Caki2 (cell line): ENCODE results near the gene SEC61A2. TPM values are rescaled to one million over a fixed set of nuclear protein-coding genes. Genes with fewer than 3 reads are reported as not detected.

Experiments
- total RNA-seq: library from RNA; depleted of rRNA; stranded (reverse); fragments of >200 nt; shearing (Covaris generic); gene quantifications from 2 replicates; pipeline ENCODE4 v1.2.3, GENCODE V29; 2014; ENCODE audit warnings: low replicate concordance; rRNA removed

SEC61A2 gene
- total RNA-seq, 1 experiment from 2014 or later: 13.6 TPM

Other genes with a start within 250 kb of the SEC61A2 start
- gene UPF2, start 86.9 kb upstream of the SEC61A2 start, total RNA-seq: 5.7 and 7.9 TPM in 2 replicates
- 26.0 and 27.8 TPM in 2 replicates for gene DHTKD1, start 60.7 kb upstream of the SEC61A2 start, total RNA-seq
- 157 and 168 TPM in 2 replicates for gene NUDT5, start 66.2 kb downstream of the SEC61A2 start, total RNA-seq
- 164 and 191 TPM in 2 replicates for gene CDC123, start 66.5 kb downstream of the SEC61A2 start, total RNA-seq
- 11.0 and 11.7 TPM in 2 replicates for gene CAMK1D, start 219.9 kb downstream of the SEC61A2 start, total RNA-seq